ENCODE results near the gene PTPN1. TPM values are rescaled to one million over a fixed set of nuclear protein-coding genes. Genes with fewer than 3 reads are reported as not detected.

Gene PTPN1
- total RNA-seq, 6 experiments from 2014 or later, result 37.8 to 46.5 (median 45.2) TPM

DNA sequence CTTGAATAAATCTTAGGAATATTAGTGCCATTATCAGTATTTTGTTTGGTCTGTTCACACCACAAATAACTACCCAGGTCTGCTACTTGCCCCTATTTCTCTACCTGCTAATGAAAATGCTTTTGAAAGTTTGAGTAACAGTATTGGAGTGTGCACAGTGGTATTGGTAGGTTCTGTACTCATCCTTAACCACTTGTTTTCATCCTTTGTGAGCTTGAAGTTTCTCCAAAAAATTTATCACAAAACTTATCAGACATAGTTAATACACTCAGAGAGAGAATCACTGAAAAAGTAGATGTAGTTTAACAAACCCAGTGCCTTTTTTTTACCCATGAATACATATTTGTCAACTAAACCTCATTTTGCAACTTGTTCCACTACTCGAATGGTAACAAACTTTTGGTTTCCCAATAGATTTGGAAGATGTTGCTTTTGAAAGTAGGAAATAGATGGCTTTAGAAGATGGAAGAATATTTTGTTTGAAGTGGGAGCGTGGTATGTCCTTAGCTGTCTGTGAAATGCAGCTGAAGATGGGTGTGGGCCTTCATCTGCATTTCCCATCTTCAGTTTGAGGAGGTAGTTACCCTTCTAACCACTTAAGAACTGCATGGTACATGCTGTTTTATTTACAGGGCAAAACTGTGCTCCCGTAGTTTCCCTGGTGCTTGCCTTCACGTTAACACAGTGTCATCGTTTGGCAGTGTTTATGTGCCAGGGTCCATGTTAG, 9.0 kb downstream of the PTPN1 start:
- peak overlapping the region; percentile 79 for H3K27ac Mint-ChIP-seq
- H3K36me3 Mint-ChIP-seq (ENCODE audit: low read depth), result peaks cover 17% of the 10 kb centered on the region
- DNase-seq, result no peak
- H3K4me3 Mint-ChIP-seq, result peak overlapping the region; percentile 39
- no peaks in the 10 kb centered on the region for H3K9me3 Mint-ChIP-seq
- TF ChIP-seq CTCF (IDR thresholded peaks at IDR 0.05), result no peak
- peaks cover 99% of the 10 kb centered on the region for H3K4me1 Mint-ChIP-seq (ENCODE audit: low read depth)
- H3K27me3 Mint-ChIP-seq (ENCODE audit: insufficient read depth), result no peaks in the 10 kb centered on the region; the same call in 1 of the 2 replicates

DNA sequence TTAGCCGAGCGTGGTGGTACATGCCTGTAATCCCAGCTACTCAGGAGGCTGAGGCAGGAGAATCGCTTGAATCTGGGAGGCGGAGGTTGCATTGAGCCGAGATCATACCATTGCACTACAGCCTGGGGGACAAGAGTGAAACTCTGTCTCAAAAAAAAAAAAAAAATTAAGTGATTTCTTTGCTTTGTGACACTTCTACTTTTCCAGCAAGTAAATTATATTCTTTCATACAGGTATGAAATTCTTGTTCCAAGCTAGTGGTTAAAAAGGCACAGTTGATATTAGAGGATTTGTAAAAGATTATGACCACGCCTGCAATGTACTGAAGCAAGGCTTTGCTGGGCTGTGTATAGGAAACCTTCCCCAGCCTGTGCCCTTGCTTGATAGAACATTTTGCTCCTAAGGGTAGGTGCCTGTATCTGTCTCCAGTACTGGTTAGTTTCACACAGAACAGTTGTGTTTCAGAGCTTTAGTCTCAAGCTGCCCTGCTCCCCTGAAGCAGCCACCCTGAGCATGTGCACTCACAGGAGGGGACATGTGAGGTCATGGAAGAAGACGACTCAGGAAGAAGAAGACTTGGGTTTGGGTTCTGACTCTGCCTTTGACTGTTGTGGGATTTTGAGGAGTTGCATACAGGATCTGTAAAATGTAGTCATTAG, 10.2 kb downstream of the PTPN1 start:
- no peak for TF ChIP-seq CTCF (IDR thresholded peaks at IDR 0.05)
- no peaks in the 10 kb centered on the region for H3K27me3 Mint-ChIP-seq (ENCODE audit: insufficient read depth)
- DNase-seq, result no peak
- no peaks in the 10 kb centered on the region for H3K9me3 Mint-ChIP-seq
- H3K4me3 Mint-ChIP-seq, result peak overlapping the region; percentile 54
- peaks cover 88% of the 10 kb centered on the region for H3K4me1 Mint-ChIP-seq (ENCODE audit: low read depth)
- H3K36me3 Mint-ChIP-seq (ENCODE audit: low read depth), result peaks cover 12% of the 10 kb centered on the region
- H3K27ac Mint-ChIP-seq, result peak overlapping the region; percentile 79

DNA sequence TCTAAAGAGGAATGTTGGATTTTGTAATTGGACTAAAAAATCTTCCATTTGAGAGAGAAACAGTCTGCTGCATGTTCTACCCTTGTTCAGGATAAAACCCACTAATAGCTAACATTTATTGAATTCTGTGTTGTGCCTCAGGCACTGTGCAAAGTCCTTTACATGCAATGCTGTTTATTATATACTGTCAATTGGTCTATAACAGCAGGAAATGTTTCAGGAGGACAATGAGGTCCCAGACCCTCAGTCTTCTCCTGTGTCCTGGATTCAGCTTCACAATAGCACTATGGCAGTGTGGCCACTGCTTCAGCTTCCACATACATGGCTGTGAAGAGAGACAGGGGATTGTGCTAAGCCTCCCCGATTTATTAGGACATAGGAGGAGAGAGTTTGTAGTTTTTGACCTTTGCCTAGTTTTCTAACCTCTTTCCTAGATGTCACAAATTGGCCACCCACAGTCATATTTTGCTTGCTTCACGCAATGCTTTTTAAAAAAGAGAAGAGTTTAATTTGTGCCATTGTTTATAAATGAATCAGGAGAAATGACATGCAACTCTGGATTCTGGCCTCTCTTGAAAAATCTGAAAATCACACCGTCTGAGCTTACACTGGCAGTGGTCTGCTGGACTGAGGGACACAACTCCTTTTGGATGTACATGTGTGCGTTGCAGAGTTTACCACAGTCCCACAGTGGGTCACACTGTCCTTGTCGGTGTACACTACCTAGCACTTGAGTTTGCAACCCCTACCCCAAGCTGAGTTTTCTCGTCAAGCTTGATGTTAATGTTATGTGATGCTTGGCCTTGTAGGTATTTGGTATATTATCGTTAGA, 11.3 kb downstream of the PTPN1 start:
- TF ChIP-seq CTCF (IDR thresholded peaks at IDR 0.05), result no peak
- H3K4me1 Mint-ChIP-seq (ENCODE audit: low read depth), result peaks cover 77% of the 10 kb centered on the region
- DNase-seq, result no peak
- peak overlapping the region; percentile 10; the same call in 1 of the 2 replicates for H3K4me3 Mint-ChIP-seq
- no peaks in the 10 kb centered on the region for H3K9me3 Mint-ChIP-seq
- peaks cover 9% of the 10 kb centered on the region; the same call in 1 of the 2 replicates for H3K36me3 Mint-ChIP-seq (ENCODE audit: low read depth)
- H3K27me3 Mint-ChIP-seq (ENCODE audit: insufficient read depth), result no peaks in the 10 kb centered on the region
- H3K27ac Mint-ChIP-seq, result peak overlapping the region; percentile 79

GRCh38 chr20:50522053-50522674, 12.0 kb downstream of the PTPN1 start:
- Mint-ChIP-seq H3K9me3 (no peaks in the 10 kb centered on the region), H3K36me3 (ENCODE audit: low read depth) (peaks cover 9% of the 10 kb centered on the region; the same call in 1 of the 2 replicates), H3K4me3 (no peak overlapping the region), H3K27ac (no peak overlapping the region; the same call in 1 of the 2 replicates), H3K27me3 (ENCODE audit: insufficient read depth) (no peaks in the 10 kb centered on the region), H3K4me1 (ENCODE audit: low read depth) (peaks cover 69% of the 10 kb centered on the region)
- TF ChIP-seq CTCF (IDR thresholded peaks at IDR 0.05), result no peak
- DNase-seq, result no peak

DNA sequence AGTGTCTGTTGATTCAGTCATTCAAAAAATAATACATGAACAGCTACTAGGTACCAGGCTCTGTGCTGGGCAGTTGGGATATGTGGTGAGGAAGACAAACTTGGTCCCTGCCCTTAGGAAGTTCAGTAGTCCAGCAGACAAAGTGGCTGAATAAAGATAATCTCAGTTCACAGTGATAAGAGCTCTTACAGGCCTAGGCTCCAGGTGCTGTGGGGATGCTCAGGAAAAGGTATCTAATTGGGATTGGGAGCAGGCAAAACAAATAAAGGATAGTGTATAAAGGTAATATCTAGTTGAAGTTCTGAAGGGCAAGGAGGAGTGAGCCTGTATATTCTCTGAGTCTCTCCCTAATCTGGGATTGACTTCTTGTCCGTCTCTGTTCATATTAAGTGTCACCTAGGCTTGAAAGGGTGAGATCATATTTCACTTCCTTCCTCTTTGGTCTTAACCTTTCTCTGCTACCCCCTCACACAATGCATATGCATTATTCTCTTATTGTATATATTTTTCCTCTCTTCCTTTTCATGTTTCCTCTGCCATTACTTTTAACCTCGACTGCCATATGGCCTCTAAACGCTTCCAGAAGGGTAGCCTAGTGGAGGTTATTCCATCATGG, 13.5 kb downstream of the PTPN1 start:
- H3K4me3 Mint-ChIP-seq, result no peak overlapping the region
- peaks cover 54% of the 10 kb centered on the region for H3K4me1 Mint-ChIP-seq (ENCODE audit: low read depth)
- no peaks in the 10 kb centered on the region for H3K27me3 Mint-ChIP-seq (ENCODE audit: insufficient read depth)
- H3K9me3 Mint-ChIP-seq, result no peaks in the 10 kb centered on the region
- DNase-seq, result no peak
- no peak for TF ChIP-seq CTCF (IDR thresholded peaks at IDR 0.05)
- peak overlapping the region; percentile 18 for H3K27ac Mint-ChIP-seq
- H3K36me3 Mint-ChIP-seq (ENCODE audit: low read depth), result peaks cover 9% of the 10 kb centered on the region; the same call in 1 of the 2 replicates

Data from HFFc6 (cell line).